Kidney capillary endothelial cell (primary cell): ENCODE measurements around the gene KLHDC9.
A peak's percentile ranks its signal among the peaks of the same experiment; 100 is the strongest.
"Not testable (repeated sequence)": the region's sequence is repeated elsewhere in the genome, so short reads cannot be mapped to it uniquely, and the experiment has no call there.

Experiments
- DNase-seq: peaks from one replicate; pipeline ENCODE4 v3.0.0-alpha.2; 2018; ENCODE audit warnings: low spot score

The KLHDC9 gene

GRCh38 chr1:161098210-161099068, at the start of gene KLHDC9:
KLHDC9 (plus strand) TSS chr1:161098361; CDS start chr1:161098536, 175 bp downstream.
- DNase-seq = peak; percentile 78

GRCh38 chr1:161048949-161049722, 49.0 kb upstream of the KLHDC9 start:
- DNase-seq = no peak

- DNase-seq = no peak
These were observed 46.9 kb upstream of the KLHDC9 start for GRCh38 chr1:161051219-161051618.

- peak; percentile 26 for DNase-seq
These were observed 45.3 kb upstream of the KLHDC9 start for GRCh38 chr1:161052899-161053298.

GRCh38 chr1:161054232-161054631, 43.9 kb upstream of the KLHDC9 start:
- no peak for DNase-seq

GRCh38 chr1:161054805-161055204, 43.4 kb upstream of the KLHDC9 start:
- DNase-seq = no peak

GRCh38 chr1:161059293-161059692, 38.9 kb upstream of the KLHDC9 start:
- no peak for DNase-seq

- no peak for DNase-seq
These were observed 36.7 kb upstream of the KLHDC9 start for GRCh38 chr1:161061419-161061818.

- not testable (repeated sequence) for DNase-seq
These were observed 34.2 kb upstream of the KLHDC9 start for GRCh38 chr1:161063936-161064335.

GRCh38 chr1:161065681-161066080, 32.5 kb upstream of the KLHDC9 start:
- not testable (repeated sequence) for DNase-seq

- no peak for DNase-seq
These were observed 31.5 kb upstream of the KLHDC9 start for GRCh38 chr1:161066694-161067093.

- DNase-seq = no peak
These were observed 29.6 kb upstream of the KLHDC9 start for GRCh38 chr1:161068306-161069234.

- DNase-seq = no peak
These were observed 28.9 kb upstream of the KLHDC9 start for GRCh38 chr1:161069241-161069640.

GRCh38 chr1:161069731-161070270, 28.4 kb upstream of the KLHDC9 start, which contains the start of gene ARHGAP30:
ARHGAP30 (minus strand) TSS chr1:161069891; CDS start chr1:161069624, 267 bp downstream.
- DNase-seq = no peak

GRCh38 chr1:161070761-161071160, 27.4 kb upstream of the KLHDC9 start:
- DNase-seq = no peak

GRCh38 chr1:161071886-161072371, 26.2 kb upstream of the KLHDC9 start:
- DNase-seq = peak; percentile 45

GRCh38 chr1:161072751-161073449, 25.3 kb upstream of the KLHDC9 start:
- no peak for DNase-seq

GRCh38 chr1:161073474-161074121, 24.6 kb upstream of the KLHDC9 start:
- no peak for DNase-seq

GRCh38 chr1:161074676-161075368, 23.3 kb upstream of the KLHDC9 start:
- no peak for DNase-seq

- DNase-seq = no peak
These were observed 21.8 kb upstream of the KLHDC9 start for GRCh38 chr1:161076410-161076809.
